Ramos (cell line): Measurements from ENCODE around the gene GOLGA6L10.
"Not testable (repeated sequence)": the region's sequence is repeated elsewhere in the genome, so short reads cannot be mapped to it uniquely, and the experiment has no call there.

Source experiments
- in situ Hi-C: fragments of 300-500 bp; cut with MboI; formaldehyde crosslinking; loops from one replicate; pipeline ENCODE4 v1.14.3; 2022; ENCODE audit warnings: low sequenced_read_pairs; ENCODE audit not compliant: unreplicated experiment

Gene GOLGA6L10

GRCh38 chr15:82344421-82344820, 4.9 kb downstream of the GOLGA6L10 start:
- in situ Hi-C loops, result not testable (repeated sequence)

GRCh38 chr15:82343851-82344250, 5.4 kb downstream of the GOLGA6L10 start:
- in situ Hi-C loops, result not testable (repeated sequence)

- in situ Hi-C loops, result not testable (repeated sequence)
Measured at GRCh38 chr15:82342632-82343374, 6.5 kb downstream of the GOLGA6L10 start.

- in situ Hi-C loops, result not testable (repeated sequence)
Measured at GRCh38 chr15:82338573-82338972, 10.7 kb downstream of the GOLGA6L10 start.

- in situ Hi-C loops, result not testable (repeated sequence)
Measured at GRCh38 chr15:82338053-82338452, 11.2 kb downstream of the GOLGA6L10 start.

GRCh38 chr15:82337051-82337450, 12.2 kb downstream of the GOLGA6L10 start:
- in situ Hi-C loops, result not testable (repeated sequence)

- in situ Hi-C loops, result not testable (repeated sequence)
Measured at GRCh38 chr15:82336180-82336647, 13.1 kb downstream of the GOLGA6L10 start.

GRCh38 chr15:82335006-82335405, 14.3 kb downstream of the GOLGA6L10 start:
- in situ Hi-C loops, result not testable (repeated sequence)

GRCh38 chr15:82334554-82334932, 14.7 kb downstream of the GOLGA6L10 start:
- in situ Hi-C loops, result not testable (repeated sequence)

GRCh38 chr15:82333603-82334553, 15.4 kb downstream of the GOLGA6L10 start:
- in situ Hi-C loops, result not testable (repeated sequence)

- in situ Hi-C loops, result not testable (repeated sequence)
Measured at GRCh38 chr15:82332711-82333602, 16.3 kb downstream of the GOLGA6L10 start.

GRCh38 chr15:82331576-82332304, 17.5 kb downstream of the GOLGA6L10 start:
- in situ Hi-C loops, result not testable (repeated sequence)

GRCh38 chr15:82330921-82331320, 18.4 kb downstream of the GOLGA6L10 start:
- in situ Hi-C loops, result not testable (repeated sequence)

- in situ Hi-C loops, result not testable (repeated sequence)
Measured at GRCh38 chr15:82329039-82329438, 20.2 kb downstream of the GOLGA6L10 start.

GRCh38 chr15:82327372-82327771, 21.9 kb downstream of the GOLGA6L10 start:
- in situ Hi-C loops, result not testable (repeated sequence)

GRCh38 chr15:82326896-82327295, 22.4 kb downstream of the GOLGA6L10 start:
- in situ Hi-C loops, result not testable (repeated sequence)

GRCh38 chr15:82325646-82326045, 23.6 kb downstream of the GOLGA6L10 start:
- in situ Hi-C loops, result not testable (repeated sequence)

- in situ Hi-C loops, result not testable (repeated sequence)
Measured at GRCh38 chr15:82324831-82325230, 24.4 kb downstream of the GOLGA6L10 start.

- in situ Hi-C loops, result not testable (repeated sequence)
Measured at GRCh38 chr15:82322488-82322887, 26.8 kb downstream of the GOLGA6L10 start.
